NCI-H510A (cell line): ENCODE results near the gene ECHDC3.
A peak's percentile ranks its signal among the peaks of the same experiment; 100 is the strongest.

Experiments used
- DNase-seq: peaks from one replicate; lab custom pipeline; 2025; lab: John Stamatoyannopoulos, UW

Gene ECHDC3

DNA sequence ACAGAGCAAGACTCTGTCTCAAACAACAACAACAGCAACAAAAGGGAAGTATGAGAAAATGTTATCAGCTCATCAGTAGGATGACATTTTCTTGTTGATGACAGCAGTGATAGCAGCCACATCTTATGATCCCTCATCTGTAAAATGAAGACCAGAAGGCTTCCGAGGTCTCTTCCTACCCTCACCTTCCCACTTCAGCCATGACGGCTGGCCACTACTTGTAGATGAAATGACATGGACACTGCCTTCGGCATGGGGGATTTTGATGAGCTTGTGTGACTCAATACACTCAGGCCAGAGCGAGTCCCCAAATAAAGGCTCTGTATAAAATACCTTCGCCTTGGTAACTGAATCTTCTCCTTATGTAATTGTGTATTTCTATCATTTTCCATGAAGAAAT lies 6.7 kb downstream of the ECHDC3 start:
- no peak for DNase-seq

- DNase-seq, result no peak
Measured at GRCh38 chr10:11750420-11750819, 8.2 kb downstream of the ECHDC3 start.

DNA sequence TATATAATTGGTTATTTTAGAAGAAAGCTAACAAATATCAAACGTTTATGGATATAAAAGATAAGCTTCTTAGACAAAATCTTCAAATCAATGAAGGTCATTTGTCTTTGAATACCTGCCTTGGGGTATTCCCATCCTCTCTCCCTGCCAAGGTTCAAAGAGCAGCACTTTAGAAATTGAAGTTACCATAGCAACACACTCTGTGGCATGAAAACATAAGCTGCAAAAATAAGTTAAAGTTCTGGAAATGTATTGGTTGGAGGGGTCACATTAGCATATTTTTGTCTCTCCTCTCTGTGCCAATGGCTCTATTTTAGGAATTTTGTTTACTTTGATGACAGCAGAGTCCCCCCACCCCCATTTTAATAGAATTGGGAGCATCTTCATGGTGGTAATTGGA lies 12.0 kb downstream of the ECHDC3 start:
- no peak for DNase-seq

DNA sequence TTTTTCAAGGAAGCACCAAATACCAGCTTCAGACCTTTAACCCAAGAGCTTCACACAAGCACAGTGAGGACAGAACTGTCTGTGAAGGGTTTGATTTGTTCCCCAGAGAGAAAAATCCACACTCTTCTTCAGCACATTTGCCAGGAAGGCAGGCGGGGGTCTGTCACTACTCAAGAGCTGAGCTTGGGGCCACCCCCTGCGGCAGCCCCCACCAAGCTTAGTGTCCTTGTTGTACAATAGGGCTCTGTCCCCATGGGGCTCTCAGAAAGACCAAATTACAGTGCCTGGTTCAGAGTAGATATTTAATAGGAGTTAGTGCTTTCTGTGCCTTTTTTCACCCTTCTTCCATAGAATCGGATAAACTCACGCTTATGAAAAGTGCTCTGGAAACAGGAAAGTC lies 12.4 kb downstream of the ECHDC3 start:
- no peak for DNase-seq

- no peak for DNase-seq
Measured at GRCh38 chr10:11755512-11756263, 13.5 kb downstream of the ECHDC3 start.

GRCh38 chr10:11756766-11757315 lies 14.7 kb downstream of the ECHDC3 start:
- no peak for DNase-seq

DNA sequence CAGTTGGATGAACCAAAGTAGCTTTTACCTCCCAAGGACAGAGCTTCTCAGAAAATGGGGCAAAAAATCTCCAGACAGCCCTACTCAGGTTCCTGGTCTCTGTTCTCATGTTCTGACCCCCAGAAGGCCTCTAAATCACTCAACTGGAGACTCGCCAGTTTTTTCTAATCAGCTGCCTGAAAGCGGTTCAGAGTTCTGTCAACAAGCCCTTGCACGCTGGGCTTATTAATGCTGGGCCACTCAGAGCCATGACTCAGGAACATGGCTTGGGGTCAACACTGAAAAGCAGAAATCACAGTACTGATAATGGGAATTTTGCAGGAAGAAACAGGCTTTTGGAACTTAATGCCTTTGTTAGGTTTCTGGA lies 15.3 kb downstream of the ECHDC3 start:
- DNase-seq, result no peak

DNA sequence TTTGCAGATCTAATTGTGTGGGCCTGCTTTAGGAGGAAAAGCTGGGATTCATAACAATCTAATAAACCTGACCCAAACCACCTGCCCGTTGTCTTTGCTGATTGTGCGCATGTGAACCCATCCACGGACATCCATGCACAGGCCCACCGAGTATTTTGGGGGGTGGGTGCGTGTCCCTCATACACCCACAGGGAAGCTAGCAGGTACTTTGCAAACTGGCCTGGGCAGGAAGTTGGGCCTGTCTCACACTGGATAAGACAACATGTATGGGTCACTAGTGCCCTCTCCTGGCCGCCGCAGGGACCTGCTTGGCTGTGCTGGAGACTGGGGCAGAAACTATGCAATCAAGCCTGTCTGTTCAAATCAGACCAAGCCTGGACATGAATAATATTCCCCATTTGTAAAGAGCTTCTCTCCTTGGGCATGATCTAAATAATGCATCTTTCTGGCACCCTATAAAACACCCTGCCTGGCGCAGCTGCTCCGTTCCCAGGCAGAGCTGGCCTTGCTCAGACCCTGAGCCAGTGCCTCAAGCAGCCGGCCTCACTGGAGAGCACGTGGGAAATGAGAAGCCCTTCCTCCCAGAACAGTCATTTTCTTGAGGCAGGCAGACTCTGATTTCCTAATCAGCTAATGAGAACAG lies 15.8 kb downstream of the ECHDC3 start:
- peak; percentile 17 for DNase-seq

GRCh38 chr10:11758527-11759236 lies 16.5 kb downstream of the ECHDC3 start:
- no peak for DNase-seq

- no peak for DNase-seq
Measured at GRCh38 chr10:11759347-11759746, 17.2 kb downstream of the ECHDC3 start.

DNA sequence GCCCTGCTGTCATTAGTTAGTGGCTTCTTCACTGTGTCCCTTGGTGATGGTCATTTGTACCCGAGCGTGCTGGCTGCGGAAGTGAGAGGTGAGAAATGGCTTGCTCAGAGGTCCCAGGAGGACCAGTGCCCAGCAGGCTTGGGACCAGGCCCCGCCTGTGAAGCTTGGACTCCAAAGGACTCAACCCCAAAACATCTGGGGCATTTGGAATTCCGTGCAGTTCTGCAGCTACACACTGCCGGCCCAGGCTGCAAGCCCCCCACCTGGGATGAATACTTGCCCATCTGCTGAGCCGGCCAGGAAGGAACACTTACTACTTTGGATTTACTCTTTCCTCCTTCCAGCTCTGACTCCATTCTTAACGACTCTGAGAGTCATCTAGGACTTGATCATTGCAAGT lies 18.0 kb downstream of the ECHDC3 start:
- no peak for DNase-seq

GRCh38 chr10:11760861-11761260 lies 18.7 kb downstream of the ECHDC3 start:
- no peak for DNase-seq

DNA sequence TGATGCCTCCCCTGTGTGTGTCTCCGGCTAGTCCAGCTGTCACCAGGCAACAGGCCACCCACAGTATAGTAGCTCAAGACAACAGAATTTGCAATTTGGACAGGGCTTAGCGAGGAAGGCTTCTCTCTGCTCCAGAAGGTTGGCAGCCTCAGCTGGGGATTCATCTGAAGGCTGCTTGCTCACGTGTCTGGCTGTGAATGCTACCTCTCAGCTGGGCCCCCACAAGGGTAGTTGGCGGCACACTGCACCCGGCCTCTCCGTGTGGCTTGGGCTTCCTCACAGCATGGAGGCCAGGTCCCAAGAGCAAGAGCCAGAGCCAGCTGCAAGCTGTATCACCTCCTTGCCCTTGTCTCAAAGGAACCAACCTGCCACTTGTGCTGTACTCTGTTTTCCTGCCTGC lies 19.2 kb downstream of the ECHDC3 start:
- DNase-seq, result no peak

DNA sequence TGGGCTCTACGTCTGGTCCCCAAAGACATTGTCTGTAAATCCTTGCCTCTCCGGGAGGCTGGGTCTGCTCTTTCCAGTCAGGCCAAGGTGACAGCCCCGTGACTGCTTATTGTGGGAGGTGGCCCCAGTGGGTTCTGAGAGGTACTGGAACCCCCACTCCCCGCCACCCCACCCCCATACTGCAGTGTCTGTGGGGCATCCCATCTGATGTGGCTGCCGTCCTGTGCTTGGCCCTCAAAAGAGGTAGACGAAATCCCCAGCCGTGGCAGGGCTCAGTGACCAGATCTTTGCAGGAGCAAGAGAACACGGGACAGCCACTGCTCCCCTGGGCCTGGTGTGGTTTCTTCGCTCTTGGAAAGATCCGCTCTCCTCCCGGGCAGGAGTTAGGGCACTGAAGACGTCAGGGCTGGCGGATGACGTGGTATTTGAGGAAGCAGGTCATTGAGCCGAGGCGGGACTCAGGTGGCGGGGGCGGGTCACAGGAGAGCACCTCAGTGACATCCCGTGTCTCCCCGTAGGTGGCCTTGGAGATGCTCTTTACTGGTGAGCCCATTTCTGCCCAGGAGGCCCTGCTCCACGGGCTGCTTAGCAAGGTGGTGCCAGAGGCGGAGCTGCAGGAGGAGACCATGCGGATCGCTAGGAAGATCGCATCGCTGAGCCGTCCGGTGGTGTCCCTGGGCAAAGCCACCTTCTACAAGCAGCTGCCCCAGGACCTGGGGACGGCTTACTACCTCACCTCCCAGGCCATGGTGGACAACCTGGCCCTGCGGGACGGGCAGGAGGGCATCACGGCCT lies 20.7 kb downstream of the ECHDC3 start:
- DNase-seq, result no peak

DNA sequence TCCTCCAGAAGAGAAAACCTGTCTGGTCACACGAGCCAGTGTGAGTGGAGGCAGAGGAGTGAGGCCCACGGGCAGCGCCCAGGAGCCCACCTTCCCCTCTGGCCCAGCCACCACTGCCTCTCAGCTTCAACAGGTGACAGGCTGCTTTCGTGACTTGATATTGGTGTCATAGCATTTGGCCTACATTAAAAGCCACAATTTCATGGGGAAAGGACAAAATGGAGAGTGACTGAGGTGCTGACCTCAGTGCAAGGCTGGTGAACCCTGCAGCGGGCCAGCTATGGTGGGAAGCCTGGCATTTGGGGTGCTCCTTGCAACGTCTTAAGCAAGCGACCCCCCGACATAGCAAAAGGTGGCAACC lies 21.3 kb downstream of the ECHDC3 start:
- no peak for DNase-seq

GRCh38 chr10:11765141-11765540 lies 23.0 kb downstream of the ECHDC3 start:
- DNase-seq, result no peak

- no peak for DNase-seq
Measured at GRCh38 chr10:11772575-11773288, 30.6 kb downstream of the ECHDC3 start.

DNA sequence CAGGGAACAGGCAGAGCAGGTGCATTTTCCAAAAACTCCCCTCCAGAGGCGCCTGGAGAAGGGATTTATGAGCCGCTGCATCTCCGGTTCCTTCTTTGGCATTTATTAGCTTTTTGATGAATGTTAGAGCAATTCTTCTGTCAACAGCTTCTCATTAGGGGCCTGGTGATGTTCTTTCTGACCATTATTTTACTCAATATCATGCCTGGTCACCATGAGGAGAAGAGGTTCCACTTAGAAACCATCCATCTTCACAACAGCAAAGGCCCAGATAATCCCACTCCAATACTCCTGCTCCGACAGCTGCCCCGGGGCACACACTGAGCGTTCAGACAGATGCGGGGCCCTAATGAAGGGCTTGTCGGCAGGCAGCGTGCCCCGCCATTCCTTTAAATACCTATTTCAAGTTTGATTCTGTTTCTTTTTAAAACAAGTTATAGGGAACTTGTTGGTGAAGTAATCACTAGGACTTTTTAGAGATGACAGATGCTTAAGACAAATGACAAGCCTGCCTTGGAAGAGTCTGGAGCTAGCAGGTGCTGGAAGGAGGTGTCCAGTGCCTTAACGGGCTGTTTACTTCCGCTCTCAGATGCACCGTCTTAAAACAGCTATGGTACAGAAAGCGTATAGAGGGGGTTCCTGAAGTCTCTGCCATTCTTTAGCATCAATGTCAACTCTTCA lies 31.7 kb downstream of the ECHDC3 start:
- no peak for DNase-seq

GRCh38 chr10:11775412-11775811 lies 33.2 kb downstream of the ECHDC3 start:
- DNase-seq, result no peak

DNA sequence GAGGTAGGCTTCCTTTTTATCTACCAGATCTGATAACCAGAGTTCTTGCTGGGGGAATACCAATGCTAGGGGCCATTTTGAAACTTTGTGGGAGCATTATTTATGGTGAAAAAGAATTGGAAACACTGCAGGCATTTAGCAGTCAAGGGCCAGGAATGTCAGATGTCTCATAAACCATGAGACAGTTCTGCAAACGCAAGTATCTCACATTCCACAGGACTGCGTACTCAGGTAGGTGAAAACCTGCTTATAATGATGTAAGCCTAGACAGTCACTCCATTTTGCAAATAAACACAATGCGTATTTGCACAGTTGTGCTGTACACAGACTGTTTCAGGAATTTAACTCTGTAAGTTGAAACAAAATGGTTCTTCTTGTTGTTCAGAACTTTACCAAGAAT lies 33.9 kb downstream of the ECHDC3 start:
- DNase-seq, result no peak

DNA sequence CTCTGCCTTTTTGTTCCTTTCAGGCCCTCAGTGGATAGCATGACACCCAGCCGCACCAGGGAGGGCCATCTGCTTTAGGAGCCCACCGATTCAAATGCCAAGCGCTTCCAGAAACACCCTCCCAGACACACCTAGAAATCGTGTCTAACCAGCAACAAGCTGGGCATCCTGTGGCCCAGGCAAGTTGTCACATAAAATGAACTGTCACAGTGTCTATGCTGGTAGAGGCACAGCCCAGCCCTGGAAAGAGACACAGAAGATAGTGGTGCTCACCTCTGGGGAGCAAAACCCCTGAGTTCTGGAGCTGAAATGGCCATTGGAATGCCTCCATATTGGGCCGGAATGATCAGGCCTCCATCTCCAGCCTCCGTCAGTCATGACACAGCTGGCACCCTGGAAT lies 38.9 kb downstream of the ECHDC3 start:
- DNase-seq, result no peak
